Fibroblast of skin of scalp (primary cell): ENCODE measurements around the gene PRC1.
"Not testable (repeated sequence)": the region's sequence is repeated elsewhere in the genome, so short reads cannot be mapped to it uniquely, and the experiment has no call there.

Source experiments
- DNase-seq: peaks from one replicate; pipeline ENCODE4 v3.0.0-alpha.2; 2013

The PRC1 gene

GRCh38 chr15:90931828-90932659 lies 62.3 kb downstream of the PRC1 start, which contains the start of gene HDDC3:
HDDC3 (minus strand) TSS chr15:90932549; CDS start chr15:90932540, 9 bp downstream.
- peak; percentile 81 for DNase-seq

- no peak for DNase-seq
Measured at GRCh38 chr15:90931575-90931827, 62.8 kb downstream of the PRC1 start.

DNA sequence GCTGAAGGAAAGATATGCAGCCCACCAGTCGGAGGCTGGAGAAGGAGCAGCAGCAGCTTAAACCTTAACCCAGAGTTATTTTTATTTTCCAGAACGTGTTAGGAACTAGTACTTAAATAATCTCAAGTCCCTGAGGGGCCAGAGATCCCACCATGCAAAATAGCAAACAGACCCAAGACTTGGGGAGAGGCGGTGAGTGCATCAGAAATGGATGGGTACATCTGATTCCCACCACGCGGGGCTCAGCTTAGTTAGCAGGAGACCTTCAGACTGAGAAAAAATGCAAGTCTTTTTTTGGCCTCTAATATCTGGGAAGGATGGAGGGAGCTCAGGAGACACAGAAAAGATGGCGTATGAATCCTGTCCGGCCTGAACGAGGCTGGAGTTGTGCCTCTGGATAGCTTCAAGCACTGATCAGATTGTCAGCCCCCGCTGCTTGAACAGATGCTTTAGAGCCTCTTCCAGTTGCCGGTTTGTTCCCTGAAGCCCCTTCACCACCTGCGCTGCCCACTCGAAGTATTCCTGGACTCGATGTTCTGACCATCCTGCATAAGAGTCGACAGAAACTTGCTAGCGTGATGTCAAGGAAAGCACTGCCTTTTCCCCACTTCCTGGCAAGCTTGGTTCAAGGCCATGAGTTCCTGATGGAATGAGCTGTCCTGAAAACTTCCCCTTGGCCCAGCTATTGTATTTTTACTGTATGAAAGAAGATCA lies 63.3 kb downstream of the PRC1 start:
- DNase-seq, result no peak

DNA sequence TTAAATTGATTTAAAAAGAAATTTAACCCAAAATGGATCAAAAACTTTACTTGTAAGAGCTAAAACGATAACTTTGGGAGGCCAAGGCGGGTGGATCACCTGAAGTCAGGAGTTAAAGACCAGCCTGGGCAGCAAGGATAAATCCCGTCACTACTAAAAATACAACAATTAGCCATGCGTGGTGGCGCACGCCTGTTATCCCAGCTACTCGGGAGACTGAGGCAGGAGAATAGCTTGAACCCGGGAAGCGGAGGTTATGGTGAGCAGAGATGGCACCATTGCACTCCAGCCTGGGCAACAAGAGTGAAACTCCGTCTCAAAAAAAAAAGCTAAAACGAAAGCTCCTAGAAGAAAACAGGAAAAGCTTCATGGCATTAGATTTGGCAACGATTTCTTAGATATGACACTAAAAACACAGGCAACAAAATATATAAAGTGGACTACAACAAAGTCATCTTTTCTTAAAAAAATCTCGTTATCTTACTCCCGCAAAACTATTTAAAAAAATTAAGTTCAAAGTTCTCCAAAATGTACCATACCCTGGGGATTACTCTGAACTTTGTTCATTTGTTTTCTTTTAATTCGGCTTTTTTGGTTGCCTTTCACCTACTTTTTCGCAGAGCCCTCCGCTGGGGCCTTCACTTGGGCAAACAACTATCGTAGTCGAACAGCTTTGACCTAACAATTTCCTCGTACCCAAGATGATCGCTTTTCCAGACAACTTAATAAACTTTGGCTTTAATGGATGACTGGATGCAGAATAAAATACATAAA lies 64.9 kb downstream of the PRC1 start:
- no peak for DNase-seq

DNA sequence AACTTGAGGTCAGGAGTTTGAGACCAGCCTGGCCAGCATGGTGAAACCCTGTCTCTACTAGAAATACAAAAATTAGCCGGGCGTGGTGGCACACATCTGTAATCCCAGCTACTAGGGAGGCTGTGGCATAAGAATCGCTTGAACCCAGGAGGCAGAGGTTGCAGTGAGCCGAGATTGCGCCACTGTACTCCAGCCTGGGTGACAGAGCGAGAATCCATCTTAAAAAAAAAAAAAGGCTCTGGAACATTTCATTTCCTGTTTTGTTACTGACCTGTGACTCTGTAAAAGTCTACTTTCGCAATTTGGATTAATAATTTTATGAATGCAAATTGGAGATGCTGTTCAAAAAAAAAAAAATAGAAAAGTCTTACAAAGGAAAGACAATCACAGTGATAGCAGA lies 66.2 kb downstream of the PRC1 start:
- DNase-seq, result not testable (repeated sequence)

- not testable (repeated sequence) for DNase-seq
Measured at GRCh38 chr15:90926766-90927165, 67.6 kb downstream of the PRC1 start.

GRCh38 chr15:90924375-90924774 lies 70.0 kb downstream of the PRC1 start:
- DNase-seq, result no peak

DNA sequence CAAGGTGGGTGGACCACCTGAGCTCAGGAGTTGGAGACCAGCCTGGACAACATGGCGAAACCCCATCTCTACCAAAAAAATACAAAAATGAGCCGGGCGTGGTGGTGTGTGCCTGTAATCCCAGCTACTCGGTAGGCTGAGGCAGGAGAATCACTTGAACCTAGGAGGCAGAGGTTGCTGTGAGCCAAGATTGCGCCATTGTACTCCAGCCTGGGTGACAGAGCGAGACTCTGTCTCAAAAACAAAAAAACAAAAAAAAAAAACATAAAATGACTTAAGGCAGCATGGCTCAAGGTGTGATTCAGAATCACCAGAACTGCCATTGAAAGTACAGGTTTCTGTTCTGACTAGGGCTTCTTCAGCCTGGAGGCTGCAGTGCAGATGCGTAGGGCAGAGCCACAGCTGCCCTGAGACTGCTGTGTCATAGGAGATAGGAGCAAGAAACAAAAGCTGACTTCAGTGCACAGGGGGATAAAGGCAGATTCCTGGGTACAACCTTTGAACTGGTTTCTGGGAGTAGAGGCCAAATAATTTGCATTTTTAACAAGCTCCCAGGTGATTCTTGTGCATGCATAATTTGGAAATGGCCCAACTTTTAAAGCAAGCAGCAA lies 71.5 kb downstream of the PRC1 start:
- DNase-seq, result not testable (repeated sequence)

DNA sequence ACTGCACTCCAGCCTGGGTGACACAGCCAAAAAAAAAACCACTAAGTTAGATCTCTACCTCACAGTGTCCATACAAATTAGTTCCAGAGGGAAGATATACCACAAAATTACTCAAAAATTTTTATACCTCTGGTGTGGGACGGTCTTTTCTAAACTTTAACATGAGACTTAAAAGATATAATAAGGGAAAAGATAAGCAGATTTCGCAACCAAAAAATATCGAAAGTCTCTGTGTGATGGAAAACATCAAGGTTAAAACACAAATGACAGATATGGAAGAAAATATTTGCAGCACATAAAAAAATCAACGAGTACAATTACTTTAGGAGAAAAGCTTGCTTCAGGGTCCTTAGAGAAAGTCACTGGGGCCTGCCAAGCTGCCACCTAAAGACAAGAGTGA lies 72.4 kb downstream of the PRC1 start:
- DNase-seq, result no peak

GRCh38 chr15:90918835-90919234 lies 75.5 kb downstream of the PRC1 start:
- no peak for DNase-seq

DNA sequence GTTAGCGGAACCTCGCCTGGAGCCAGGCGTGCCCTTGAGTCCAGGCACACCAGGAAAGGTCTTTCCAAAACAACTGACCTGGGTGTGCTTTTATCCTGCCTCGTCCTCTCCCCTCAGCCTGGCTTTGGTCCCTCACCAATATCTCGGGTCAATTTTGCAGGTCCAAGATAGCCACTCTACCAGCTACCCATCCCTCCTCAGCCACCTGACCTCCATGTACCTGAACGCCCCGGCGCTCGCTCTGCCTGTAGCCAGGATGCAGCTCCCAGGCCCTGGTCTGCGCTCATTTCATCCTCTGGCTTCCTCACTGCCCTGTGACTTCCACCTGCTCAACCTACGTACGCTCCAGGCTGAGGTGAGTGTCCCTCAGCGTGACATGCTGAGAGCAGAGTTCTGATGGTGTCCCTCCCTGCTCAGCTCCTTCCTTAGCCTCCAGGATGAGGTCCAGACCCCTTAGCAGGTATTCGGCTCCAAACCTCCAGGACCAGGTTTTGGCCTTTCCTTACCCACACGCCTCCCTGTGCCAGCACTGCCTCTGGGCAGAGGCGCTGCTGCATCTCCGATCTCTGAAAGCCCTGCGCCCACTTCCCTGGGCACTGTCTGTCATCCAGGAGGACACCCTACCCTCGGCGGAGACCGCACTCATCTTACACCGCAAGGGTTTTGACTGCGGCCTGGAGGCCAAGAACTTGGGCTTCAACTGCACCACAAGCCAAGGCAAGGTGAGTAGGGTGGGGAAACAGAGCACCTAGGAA lies 76.1 kb downstream of the PRC1 start:
- DNase-seq, result no peak

- DNase-seq, result no peak
Measured at GRCh38 chr15:90917569-90917968, 76.8 kb downstream of the PRC1 start.

- DNase-seq, result no peak
Measured at GRCh38 chr15:90916461-90916860, 77.9 kb downstream of the PRC1 start.
